IgD-negative memory B cell (primary cell): Measurements from ENCODE around the gene SOS2. TPM values are rescaled to one million over a fixed set of nuclear protein-coding genes. Genes with fewer than 3 reads are reported as not detected.

Experiments used
- H3K27ac Mint-ChIP-seq, 3 donors: one replicate each; pipeline ENCODE4 v1.8.0; 2020 to 2022; ENCODE audit warnings: mild to moderate bottlenecking in 3 of 3, mixed read lengths in 3 of 3, moderate library complexity in 1 of 3
- H3K27me3 Mint-ChIP-seq: one replicate; pipeline ENCODE4 v1.8.0; 2021; ENCODE audit warnings: mixed read lengths
- H3K36me3 Mint-ChIP-seq: one replicate; pipeline ENCODE4 v1.8.0; 2020; ENCODE audit warnings: mild to moderate bottlenecking, mixed read lengths
- H3K4me1 Mint-ChIP-seq, 3 donors: one replicate each; pipeline ENCODE4 v1.8.0; 2020 to 2022; ENCODE audit warnings: mixed read lengths in 3 of 3, mild to moderate bottlenecking in 1 of 3
- H3K4me3 Mint-ChIP-seq, 4 donors: one replicate each; pipeline ENCODE4 v1.8.0; 2020 to 2022; ENCODE audit warnings: mild to moderate bottlenecking in 4 of 4, mixed read lengths in 4 of 4, moderate library complexity in 3 of 4
- H3K9me3 Mint-ChIP-seq, 3 donors: one replicate each; pipeline ENCODE4 v1.8.0; 2020 to 2021; ENCODE audit warnings: mixed read lengths in 3 of 3, mild to moderate bottlenecking in 1 of 3
- polyA plus RNA-seq: library from polyadenylated mRNA; unstranded; fragments of 300-500 nt; fragmentation: Illumina TruSeq; gene quantifications from one replicate; pipeline ENCODE4 v1.2.3, GENCODE V29; 2021

The SOS2 gene
- 6.2 TPM for polyA plus RNA-seq

DNA sequence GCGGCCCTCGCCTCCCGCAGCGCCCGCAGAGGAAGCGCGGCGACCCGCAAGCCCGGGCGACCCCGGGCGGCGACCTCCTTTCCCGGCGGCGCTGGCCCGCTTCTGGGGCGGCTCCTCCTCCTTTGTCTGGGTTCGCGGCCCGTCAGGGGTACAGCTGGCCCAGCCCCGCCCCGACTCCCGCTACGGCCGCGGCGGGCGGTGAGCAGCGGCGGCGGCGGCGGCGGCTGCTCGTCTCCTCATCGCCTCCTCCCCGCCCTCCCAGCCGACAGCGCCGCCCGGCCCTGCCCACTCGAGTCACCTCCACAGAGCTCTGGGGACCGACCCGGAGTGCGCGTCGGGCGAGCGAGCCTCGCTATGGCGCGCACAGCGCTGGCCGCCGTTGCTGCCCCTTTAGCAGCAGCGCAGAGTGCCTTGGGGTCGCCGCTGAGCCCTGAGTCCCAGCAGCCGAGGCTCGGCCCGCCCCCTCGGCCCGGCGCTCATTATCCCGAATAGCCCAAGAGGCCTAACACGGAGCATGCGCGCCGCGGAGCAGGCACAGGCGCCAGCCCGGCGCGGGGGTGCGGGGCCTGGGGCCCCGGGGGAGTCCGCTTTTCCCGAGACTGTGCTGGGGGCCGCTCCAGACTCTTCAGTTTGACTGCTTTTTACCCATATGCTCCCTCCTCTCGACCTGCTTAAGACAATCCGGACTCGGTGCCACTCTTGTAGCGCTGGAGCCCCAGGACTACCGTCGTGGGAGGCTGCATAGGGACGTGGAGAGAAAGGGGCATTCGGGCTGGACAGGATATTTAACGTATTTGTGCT, at the start of gene SOS2:
TSS of gene SOS2 (minus strand) at position 104 of the 801 bp plus-strand sequence. CDS start 295 bp downstream, outside the sequence.
- peak within 1 kb of the TSS; percentile 92 to 97 (median 96) for H3K27ac Mint-ChIP-seq
- no peaks in the 10 kb centered on the region for H3K27me3 Mint-ChIP-seq
- H3K9me3 Mint-ChIP-seq, result peaks cover 0 to 2% (median 0%) of the 10 kb centered on the region in 3 donors
- no peaks in the 10 kb centered on the region for H3K36me3 Mint-ChIP-seq
- peaks cover 12 to 32% (median 22%) of the 10 kb centered on the region in 3 donors for H3K4me1 Mint-ChIP-seq
- H3K4me3 Mint-ChIP-seq, result peak within 1 kb of the TSS; percentile 93 to 96 (median 95)

DNA sequence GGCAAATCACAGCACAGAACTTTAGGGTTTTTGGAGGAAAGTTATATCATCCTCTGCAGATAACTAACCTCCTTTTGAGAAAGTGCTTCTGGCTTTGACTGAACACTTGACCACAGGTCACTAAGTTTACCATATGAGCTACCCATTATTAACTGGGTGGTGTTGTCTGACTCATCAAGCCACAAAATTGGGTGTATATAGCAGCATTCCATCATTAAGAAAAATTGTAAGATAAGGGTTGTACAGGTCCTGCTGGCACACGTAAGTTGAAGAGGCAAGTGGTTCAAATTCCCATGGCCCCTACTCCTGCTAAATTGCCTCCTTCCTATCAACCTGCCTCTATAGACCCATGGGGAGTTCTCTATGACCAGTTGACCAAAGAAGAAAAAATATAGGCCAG, 41.1 kb upstream of the SOS2 start:
- no peak overlapping the region for H3K27ac Mint-ChIP-seq
- H3K9me3 Mint-ChIP-seq, result no peaks in the 10 kb centered on the region
- H3K27me3 Mint-ChIP-seq, result no peaks in the 10 kb centered on the region
- H3K4me3 Mint-ChIP-seq, result no peak overlapping the region
- peaks cover 7% of the 10 kb centered on the region for H3K36me3 Mint-ChIP-seq
- H3K4me1 Mint-ChIP-seq, result no peaks in the 10 kb centered on the region

DNA sequence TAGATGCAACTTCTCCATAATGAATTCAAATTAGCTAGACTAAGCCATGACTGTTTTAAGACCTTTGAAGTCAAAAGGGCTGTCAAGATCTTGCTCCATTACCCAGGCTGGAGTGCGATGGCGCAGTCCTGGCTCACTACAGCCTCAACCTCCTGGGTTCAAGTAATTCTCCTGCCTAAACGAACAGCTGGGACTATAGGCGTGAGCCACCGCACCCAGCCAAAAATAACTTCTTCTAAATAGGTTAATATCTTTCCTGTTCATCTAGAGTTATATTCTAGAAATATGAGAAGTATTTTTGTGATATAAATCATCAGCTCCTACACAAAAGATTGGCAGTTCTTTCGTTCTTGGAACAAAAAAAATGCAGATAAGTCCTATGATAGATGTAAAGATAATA, 39.6 kb upstream of the SOS2 start:
- H3K4me1 Mint-ChIP-seq, result no peaks in the 10 kb centered on the region
- H3K36me3 Mint-ChIP-seq, result peaks cover 7% of the 10 kb centered on the region
- H3K27me3 Mint-ChIP-seq, result no peaks in the 10 kb centered on the region
- no peak overlapping the region for H3K4me3 Mint-ChIP-seq
- no peak overlapping the region for H3K27ac Mint-ChIP-seq
- no peaks in the 10 kb centered on the region for H3K9me3 Mint-ChIP-seq

DNA sequence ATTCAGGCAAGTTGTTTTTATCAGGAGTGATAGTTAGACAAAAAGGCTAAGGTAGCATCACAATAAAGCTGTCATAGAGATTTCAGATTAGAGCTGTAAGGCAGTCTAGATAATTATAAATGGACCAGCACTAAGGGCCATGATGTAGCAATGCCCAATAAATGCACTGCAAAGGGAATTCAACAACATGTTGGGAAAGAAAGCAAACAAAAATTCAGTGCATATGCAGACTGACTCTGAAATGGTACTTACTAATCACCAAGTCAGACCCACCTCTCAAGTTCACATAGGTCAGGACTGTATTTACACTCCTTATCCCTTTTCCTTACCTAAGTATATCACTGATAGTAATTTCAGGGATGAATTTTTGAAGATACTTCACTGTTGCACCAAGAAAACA, 33.7 kb upstream of the SOS2 start:
- Mint-ChIP-seq H3K27ac (no peak overlapping the region), H3K36me3 (no peaks in the 10 kb centered on the region)

DNA sequence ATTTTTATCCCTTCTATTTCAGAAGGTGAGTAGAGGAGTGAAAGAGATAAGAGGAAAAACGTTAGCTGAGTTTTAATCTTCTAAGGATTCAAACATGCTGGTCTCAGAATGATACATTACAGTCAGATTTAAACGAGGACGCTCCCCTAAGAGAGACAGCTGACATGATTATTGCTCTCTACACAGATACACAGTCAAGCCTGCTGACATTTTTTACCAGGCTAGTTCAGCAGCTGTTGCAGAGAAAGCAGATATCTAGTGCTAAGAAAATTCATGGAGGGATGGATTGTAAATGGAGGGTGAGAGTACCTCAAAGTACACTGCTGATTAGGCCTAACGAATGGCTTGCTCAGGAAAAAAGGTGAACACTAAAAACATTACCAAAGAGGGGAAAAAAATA, 31.9 kb upstream of the SOS2 start:
- Mint-ChIP-seq H3K27me3 (no peaks in the 10 kb centered on the region), H3K9me3 (no peaks in the 10 kb centered on the region), H3K27ac (no peak overlapping the region), H3K4me1 (peaks cover 2 to 4% (median 3%) of the 10 kb centered on the region in 3 donors), H3K4me3 (no peak overlapping the region), H3K36me3 (no peaks in the 10 kb centered on the region)

More for the DNA sequence above, 33.7 kb upstream of the SOS2 start:
- Mint-ChIP-seq H3K9me3 (no peaks in the 10 kb centered on the region), H3K4me3 (no peak overlapping the region), H3K4me1 (peaks cover 2 to 4% (median 3%) of the 10 kb centered on the region in 3 donors), H3K27me3 (no peaks in the 10 kb centered on the region)

DNA sequence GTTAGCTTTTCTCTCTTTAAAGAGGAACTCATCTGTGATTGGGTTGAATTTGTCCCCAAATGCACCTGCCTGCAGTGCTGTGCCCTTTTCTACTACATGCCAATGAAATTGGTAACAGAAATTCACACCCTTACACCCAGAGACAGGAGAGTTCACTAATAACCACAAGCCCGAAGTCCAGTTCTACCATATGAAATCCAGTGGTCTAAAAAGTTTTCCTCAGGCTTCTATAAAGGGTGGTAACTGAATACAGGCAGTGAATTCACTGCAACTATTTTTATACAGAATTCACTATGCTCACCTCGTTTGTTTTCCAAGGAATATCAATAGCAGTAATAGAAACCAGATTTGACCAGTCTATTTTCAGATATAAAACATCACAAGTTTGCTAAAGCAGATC, 31.5 kb upstream of the SOS2 start:
- no peak overlapping the region for H3K27ac Mint-ChIP-seq
- peaks cover 3 to 4% (median 3%) of the 10 kb centered on the region in 3 donors for H3K4me1 Mint-ChIP-seq

DNA sequence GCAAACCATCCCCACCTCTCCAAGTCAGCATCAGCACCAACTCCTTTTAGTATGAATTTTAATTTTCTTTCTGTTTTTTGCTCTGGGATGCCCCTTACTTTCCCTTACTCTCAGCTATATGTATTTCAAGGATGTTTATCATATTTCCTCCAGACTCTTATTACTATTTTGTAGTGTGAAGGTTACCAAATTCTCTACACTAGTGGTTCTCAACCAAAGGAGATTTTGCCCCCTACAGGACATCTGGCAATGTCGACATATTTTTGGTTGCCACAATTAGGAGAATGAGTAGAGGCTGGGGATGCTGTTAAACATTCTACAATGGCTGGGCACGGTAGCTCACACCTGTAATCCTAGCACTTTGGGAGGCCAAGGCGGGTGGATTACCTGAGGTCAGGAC, 29.1 kb upstream of the SOS2 start:
- peaks cover 3 to 6% (median 4%) of the 10 kb centered on the region in 3 donors for H3K4me1 Mint-ChIP-seq

More for the DNA sequence above, 31.5 kb upstream of the SOS2 start:
- Mint-ChIP-seq H3K27me3 (no peaks in the 10 kb centered on the region), H3K4me3 (no peak overlapping the region), H3K9me3 (no peaks in the 10 kb centered on the region), H3K36me3 (no peaks in the 10 kb centered on the region)

DNA sequence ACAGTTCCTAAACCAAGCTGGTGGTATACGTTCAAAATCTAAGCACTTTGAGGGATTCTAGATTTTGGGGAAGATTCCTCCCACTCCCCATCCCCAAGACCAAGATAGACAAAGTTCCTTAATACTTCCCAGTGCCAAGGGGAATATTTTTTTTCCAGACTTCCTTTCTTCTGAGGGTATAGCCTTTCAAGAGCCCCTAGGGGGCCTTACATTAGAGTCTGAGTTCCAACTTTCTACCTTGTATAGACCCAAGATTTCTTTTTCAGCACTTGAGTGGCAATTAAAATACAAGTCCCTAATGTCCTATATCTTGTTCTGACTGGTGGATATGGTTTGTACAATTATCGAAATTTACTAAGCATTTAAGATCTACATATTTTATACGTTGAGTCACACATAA, 28.7 kb upstream of the SOS2 start:
- no peak overlapping the region for H3K27ac Mint-ChIP-seq
- no peaks in the 10 kb centered on the region for H3K36me3 Mint-ChIP-seq
- H3K4me1 Mint-ChIP-seq, result peaks cover 3 to 6% (median 4%) of the 10 kb centered on the region in 3 donors

More for the DNA sequence above, 29.1 kb upstream of the SOS2 start:
- no peaks in the 10 kb centered on the region for H3K27me3 Mint-ChIP-seq
- no peak overlapping the region for H3K4me3 Mint-ChIP-seq
- no peaks in the 10 kb centered on the region for H3K9me3 Mint-ChIP-seq
- H3K27ac Mint-ChIP-seq, result no peak overlapping the region
- H3K36me3 Mint-ChIP-seq, result no peaks in the 10 kb centered on the region

DNA sequence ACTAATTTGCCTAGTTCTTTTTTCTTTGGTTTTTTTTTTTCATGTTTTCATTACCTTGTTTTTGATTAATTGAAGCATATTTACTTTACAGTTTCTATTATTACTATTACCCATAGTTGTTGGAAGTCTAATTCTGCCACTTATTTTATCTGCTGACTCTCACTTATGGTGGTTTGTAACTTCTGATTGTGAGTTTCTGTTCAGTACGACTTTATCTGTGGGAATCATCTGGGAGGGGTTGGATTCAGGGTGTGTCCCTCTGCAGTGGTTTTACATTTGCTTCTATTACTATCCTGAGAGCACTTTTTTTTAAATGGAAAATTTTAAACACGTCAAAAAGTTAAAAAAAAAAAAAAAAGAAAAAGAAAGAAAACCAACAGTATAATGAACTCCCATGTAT, 26.4 kb upstream of the SOS2 start:
- Mint-ChIP-seq H3K36me3 (peaks cover 4% of the 10 kb centered on the region), H3K27me3 (no peaks in the 10 kb centered on the region), H3K4me1 (peaks cover 3 to 6% (median 4%) of the 10 kb centered on the region in 3 donors), H3K27ac (no peak overlapping the region), H3K4me3 (no peak overlapping the region), H3K9me3 (peaks cover 0 to 3% (median 0%) of the 10 kb centered on the region in 3 donors)

More for the DNA sequence above, 28.7 kb upstream of the SOS2 start:
- Mint-ChIP-seq H3K4me3 (no peak overlapping the region), H3K9me3 (no peaks in the 10 kb centered on the region), H3K27me3 (no peaks in the 10 kb centered on the region)

DNA sequence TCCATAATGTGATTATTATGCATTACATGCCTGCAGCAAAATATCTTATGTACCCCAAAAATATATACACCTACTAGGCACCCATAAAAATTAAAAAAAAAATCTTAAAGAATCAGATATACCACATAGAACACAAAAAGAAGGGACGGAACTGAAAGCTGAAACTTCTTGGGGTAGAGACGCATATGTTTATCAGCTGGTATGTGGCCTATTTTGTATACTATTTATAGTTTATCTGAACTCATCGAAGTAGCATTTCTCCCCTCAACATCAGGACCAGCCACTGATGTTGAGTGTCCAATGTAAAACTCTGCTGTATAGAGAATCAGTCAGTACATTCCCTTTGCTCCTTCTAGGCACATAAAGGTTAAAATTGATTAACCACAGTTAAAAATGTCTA, 22.9 kb upstream of the SOS2 start:
- H3K4me3 Mint-ChIP-seq, result no peak overlapping the region
- H3K36me3 Mint-ChIP-seq, result peaks cover 9% of the 10 kb centered on the region
- peaks cover 2 to 6% (median 2%) of the 10 kb centered on the region in 3 donors for H3K9me3 Mint-ChIP-seq
- H3K27me3 Mint-ChIP-seq, result no peaks in the 10 kb centered on the region
- peaks cover 0 to 4% (median 0%) of the 10 kb centered on the region in 3 donors for H3K4me1 Mint-ChIP-seq
- H3K27ac Mint-ChIP-seq, result no peak overlapping the region

DNA sequence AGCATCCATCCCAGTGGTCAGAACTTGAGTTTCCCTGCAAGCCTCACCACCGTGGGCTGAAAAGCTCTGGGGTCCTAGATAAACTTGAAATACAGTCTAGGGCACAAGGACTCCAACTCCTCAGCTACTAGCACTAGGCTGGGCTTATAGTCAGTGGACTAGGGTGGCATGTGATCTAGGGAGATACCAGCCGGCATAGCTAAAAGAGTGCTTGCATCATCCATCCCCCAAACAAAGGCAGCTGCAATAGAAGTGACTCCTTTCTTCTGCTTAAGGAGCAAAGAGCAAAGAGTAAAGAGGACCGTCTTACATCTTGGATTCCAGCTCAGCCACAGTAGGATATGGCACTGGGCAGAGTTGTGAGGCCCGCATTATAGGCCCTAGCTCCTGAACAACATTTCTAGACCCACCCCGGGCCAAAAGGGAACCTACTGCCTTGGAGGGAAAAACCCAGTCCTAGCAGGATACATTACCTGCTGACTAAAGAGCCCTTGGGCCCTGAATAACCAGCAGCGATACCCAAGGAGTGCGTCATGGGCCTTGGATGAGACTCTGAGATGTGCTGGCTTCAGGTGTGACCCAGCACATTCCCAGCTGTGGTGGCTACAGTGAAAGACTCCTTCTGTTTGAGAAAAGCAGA, 17.9 kb upstream of the SOS2 start:
- no peak overlapping the region for H3K4me3 Mint-ChIP-seq
- no peaks in the 10 kb centered on the region for H3K27me3 Mint-ChIP-seq
- no peaks in the 10 kb centered on the region for H3K4me1 Mint-ChIP-seq
- peaks cover 13% of the 10 kb centered on the region for H3K36me3 Mint-ChIP-seq
- no peak overlapping the region for H3K27ac Mint-ChIP-seq
- H3K9me3 Mint-ChIP-seq, result peaks cover 2 to 6% (median 2%) of the 10 kb centered on the region in 3 donors

DNA sequence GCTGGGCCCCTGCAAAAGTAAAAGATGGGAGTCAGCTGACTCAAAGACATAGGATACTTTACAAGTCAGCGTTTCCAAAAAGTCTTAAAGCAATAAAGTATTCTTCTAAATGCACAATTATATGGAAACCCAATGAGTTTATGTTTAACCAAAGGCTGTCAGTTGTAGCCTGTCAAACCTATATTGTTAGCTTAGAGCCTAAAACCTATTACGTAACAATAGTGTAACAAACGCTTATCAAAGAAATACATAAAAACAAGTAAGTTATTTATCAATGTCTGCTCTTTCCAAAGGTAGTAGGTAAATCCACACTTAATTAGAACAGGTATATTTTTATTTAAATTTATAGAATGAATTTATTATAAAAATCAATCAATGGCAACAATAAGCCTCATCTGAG, 15.9 kb upstream of the SOS2 start:
- peaks cover under 1 to 3% (median 2%) of the 10 kb centered on the region in 3 donors for H3K9me3 Mint-ChIP-seq
- no peaks in the 10 kb centered on the region for H3K4me1 Mint-ChIP-seq
- H3K36me3 Mint-ChIP-seq, result peaks cover 9% of the 10 kb centered on the region
- no peaks in the 10 kb centered on the region for H3K27me3 Mint-ChIP-seq
- no peak overlapping the region for H3K4me3 Mint-ChIP-seq
- no peak overlapping the region for H3K27ac Mint-ChIP-seq

DNA sequence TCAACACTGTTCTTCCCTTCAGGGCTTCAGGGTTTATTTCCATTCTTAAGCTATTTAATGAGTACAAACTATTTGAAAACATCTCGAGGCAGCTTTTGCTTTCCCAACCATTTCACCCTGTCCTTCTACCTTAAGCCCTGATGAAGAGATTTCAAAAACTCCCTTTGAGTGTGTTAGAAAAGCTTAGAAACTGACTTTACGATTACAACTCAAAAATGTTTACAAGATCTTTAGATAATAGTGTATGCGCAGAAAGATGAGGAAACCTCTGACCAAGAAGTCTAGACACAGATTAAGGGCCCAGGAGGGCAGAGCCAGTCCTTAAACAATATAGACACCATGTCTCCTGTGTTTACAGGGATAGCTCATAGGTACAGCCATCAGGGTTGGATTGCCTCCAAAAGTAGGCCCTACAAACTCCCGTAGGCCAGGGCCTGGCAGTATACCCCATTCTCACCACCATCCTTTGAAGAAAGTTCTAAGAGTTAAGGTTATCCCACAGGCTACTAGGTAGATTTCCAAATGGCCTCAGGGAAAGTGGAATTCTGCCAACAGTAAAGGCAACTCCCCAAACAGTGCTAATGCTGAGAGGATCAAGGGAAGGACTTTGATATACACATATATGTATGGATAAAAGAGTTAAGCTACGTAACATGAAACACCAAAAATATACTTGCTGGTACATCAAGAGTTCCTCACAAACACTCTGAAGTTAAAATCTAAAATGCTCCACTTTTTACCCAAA, 11.4 kb upstream of the SOS2 start:
- no peak overlapping the region for H3K4me3 Mint-ChIP-seq
- H3K27me3 Mint-ChIP-seq, result no peaks in the 10 kb centered on the region
- H3K36me3 Mint-ChIP-seq, result no peaks in the 10 kb centered on the region
- H3K9me3 Mint-ChIP-seq, result no peaks in the 10 kb centered on the region
- H3K27ac Mint-ChIP-seq, result no peak overlapping the region
- H3K4me1 Mint-ChIP-seq, result peaks cover 0 to 1% (median under 1%) of the 10 kb centered on the region in 3 donors

DNA sequence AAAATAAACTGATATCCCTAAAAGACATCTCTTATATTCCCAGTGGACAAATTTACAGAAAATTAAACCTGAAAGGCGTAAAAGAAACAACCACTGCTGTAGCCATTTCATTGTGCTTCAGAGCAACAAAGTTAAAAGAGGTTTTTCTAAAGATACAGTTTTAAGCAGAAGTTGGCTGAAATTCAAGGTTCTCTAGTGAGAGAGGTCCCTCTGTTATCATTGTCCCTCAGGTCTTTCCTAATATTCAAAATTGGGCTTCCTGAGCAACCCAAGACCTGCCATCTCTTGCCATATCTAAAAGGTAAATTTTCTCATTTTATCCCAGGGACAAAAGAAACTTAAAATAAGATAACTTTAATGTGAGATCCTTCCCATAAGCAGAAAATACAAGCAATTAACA, 10.7 kb upstream of the SOS2 start:
- no peaks in the 10 kb centered on the region for H3K9me3 Mint-ChIP-seq
- no peaks in the 10 kb centered on the region for H3K27me3 Mint-ChIP-seq
- H3K4me1 Mint-ChIP-seq, result peaks cover 6 to 7% (median 6%) of the 10 kb centered on the region in 3 donors
- no peak overlapping the region for H3K27ac Mint-ChIP-seq
- H3K4me3 Mint-ChIP-seq, result no peak overlapping the region
- peaks cover 3% of the 10 kb centered on the region for H3K36me3 Mint-ChIP-seq

DNA sequence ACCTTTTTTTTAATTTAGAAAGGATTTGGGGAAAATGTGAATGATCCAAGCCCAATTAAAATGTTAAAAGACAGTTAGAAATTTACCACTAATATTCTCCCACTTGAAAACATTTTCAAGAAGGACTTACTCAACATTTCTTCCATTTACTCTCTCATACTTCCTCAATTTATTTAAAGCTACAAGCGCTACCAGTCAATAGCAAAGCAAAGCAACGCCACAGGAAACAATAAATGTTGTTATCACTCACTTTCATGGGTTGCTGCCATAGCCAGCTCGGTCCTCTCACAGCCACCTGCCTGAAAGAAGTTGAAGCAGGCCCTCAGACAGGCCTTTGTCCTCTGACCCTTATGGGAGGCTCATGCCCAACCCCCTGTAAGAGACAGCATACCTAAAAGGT, 6.0 kb upstream of the SOS2 start:
- Mint-ChIP-seq H3K4me3 (peak overlapping the region in 3 of 4 donors; percentile 36 to 84 (median 40)), H3K27me3 (no peaks in the 10 kb centered on the region)

More for the DNA sequence above, 6.0 kb upstream of the SOS2 start:
- Mint-ChIP-seq H3K27ac (no peak overlapping the region), H3K36me3 (peaks cover 3% of the 10 kb centered on the region), H3K9me3 (peaks cover 0 to 2% (median 0%) of the 10 kb centered on the region in 3 donors), H3K4me1 (peaks cover 7 to 9% (median 7%) of the 10 kb centered on the region in 3 donors)
